Stimulated activated CD4-positive, alpha-beta T cell treated with anti-CD3 and anti-CD28 coated beads, Interleukin-4, amount 100 ng/mL, for 4 hours (primary cell): ENCODE data around the gene ZNF692.

ENCODE experiments used
- DNase-seq, 2 experiments: peaks; one replicate each; pipeline ENCODE4 v3.0.0-alpha.2; 2020

The ZNF692 gene

GRCh38 chr1:248881261-248881660, 22.4 kb upstream of the ZNF692 start:
- no peak for DNase-seq

- peak; percentile 82 to 85 for DNase-seq
Measured at GRCh38 chr1:248873993-248874533, 15.2 kb upstream of the ZNF692 start.

- peak; percentile 90 to 93 for DNase-seq
Measured at GRCh38 chr1:248873409-248873992, 14.6 kb upstream of the ZNF692 start.

- peak; percentile 21 to 55 for DNase-seq
Measured at GRCh38 chr1:248872752-248873408, 14.0 kb upstream of the ZNF692 start.

GRCh38 chr1:248871837-248872401, 13.0 kb upstream of the ZNF692 start:
- DNase-seq: no peak

- peak; percentile 73 to 79 for DNase-seq
Measured at GRCh38 chr1:248862998-248863881, 4.4 kb upstream of the ZNF692 start.

- DNase-seq: no peak
Measured at GRCh38 chr1:248862695-248862997, 3.8 kb upstream of the ZNF692 start.

- DNase-seq: no peak
Measured at GRCh38 chr1:248861616-248862015, 2.7 kb upstream of the ZNF692 start.

GRCh38 chr1:248860007-248860406, 1.1 kb upstream of the ZNF692 start:
- no peak for DNase-seq

- peak; percentile 21 to 26 for DNase-seq
Measured at GRCh38 chr1:248858096-248858890, 592 bp downstream of the ZNF692 start.

GRCh38 chr1:248857749-248858095, 1.2 kb downstream of the ZNF692 start:
- DNase-seq: no peak

- DNase-seq: no peak
Measured at GRCh38 chr1:248857201-248857600, 1.7 kb downstream of the ZNF692 start.

- DNase-seq: no peak
Measured at GRCh38 chr1:248856176-248856575, 2.7 kb downstream of the ZNF692 start.

GRCh38 chr1:248855580-248855979, 3.3 kb downstream of the ZNF692 start:
- no peak for DNase-seq

- no peak for DNase-seq
Measured at GRCh38 chr1:248853663-248854375, 5.1 kb downstream of the ZNF692 start.

GRCh38 chr1:248852481-248853405, 6.1 kb downstream of the ZNF692 start:
- DNase-seq: no peak

- DNase-seq: no peak
Measured at GRCh38 chr1:248851390-248851789, 7.5 kb downstream of the ZNF692 start.

- DNase-seq: no peak
Measured at GRCh38 chr1:248850536-248851251, 8.2 kb downstream of the ZNF692 start.

GRCh38 chr1:248850124-248850523, 8.8 kb downstream of the ZNF692 start:
- no peak for DNase-seq

- no peak for DNase-seq
Measured at GRCh38 chr1:248849637-248850036, 9.2 kb downstream of the ZNF692 start.
